Vagina (tissue), 2 donors: ENCODE results near the gene ZNF79. TPM values are rescaled to one million over a fixed set of nuclear protein-coding genes. Genes with fewer than 3 reads are reported as not detected.

Experiments used
- DNase-seq, 2 donors: peaks; one replicate each; pipeline ENCODE4 v3.0.0-alpha.2; 2017; ENCODE audit errors: extremely low spot score in 2 of 2
- H3K27ac ChIP-seq: fragments of 200-600 bp; sonication (generic); one replicate; pipeline ENCODE4 v1.5.1; 2019
- H3K27me3 ChIP-seq: fragments of 200-600 bp; sonication (generic); one replicate; pipeline ENCODE4 v1.5.1; 2019
- H3K36me3 ChIP-seq, 2 donors: fragments of 200-600 bp; sonication (generic); one replicate each; pipeline ENCODE4 v1.5.1; 2017 to 2019
- H3K4me1 ChIP-seq: fragments of 200-600 bp; sonication (generic); one replicate; pipeline ENCODE4 v1.5.1; 2019
- H3K4me3 ChIP-seq, 2 donors: fragments of 200-600 bp; sonication (generic); 1 replicate in 1 of 2; 2 replicates in 1 of 2; pipeline ENCODE4 v1.5.1; 2016 to 2019
- H3K9me3 ChIP-seq: fragments of 200-600 bp; sonication (generic); one replicate; pipeline ENCODE4 v1.5.1; 2019
- POLR2A ChIP-seq, 2 donors: fragments of 450-650 bp; IDR thresholded peaks; one replicate each; pipeline ENCODE4 v1.6.1; 2017; ENCODE audit warnings: antibody characterized with exemption in 2 of 2, mild to moderate bottlenecking in 2 of 2, moderate library complexity in 2 of 2
- POLR2AphosphoS5 ChIP-seq, 2 donors: sonication (generic); formaldehyde crosslinking; IDR thresholded peaks; one replicate each; pipeline ENCODE4 v1.9.0; 2017; ENCODE audit warnings: antibody characterized with exemption in 2 of 2, mild to moderate bottlenecking in 2 of 2, low read depth in 1 of 2; ENCODE audit not compliant: insufficient read depth in 1 of 2
- intact Hi-C: fragments of 100-400 bp; cut with DNase I; formaldehyde crosslinking; loops from one replicate; pipeline ENCODE4 v1.15.1; 2023
- total RNA-seq: library from RNA; depleted of rRNA; stranded (reverse); fragments of >200 nt; gene quantifications from one replicate; pipeline ENCODE4 v1.2.3, GENCODE V29; 2016
- TF ChIP-seq, protein P1 (sequence below), 3 experiments: fragments of 450-650 bp in 2 of 3; fragments of 200-600 bp in 1 of 3; sonication (generic) in 1 of 3; IDR thresholded peaks; one replicate each; pipeline ENCODE4 v1.5.1; 2017 to 2019; ENCODE audit warnings: antibody characterized with exemption in 3 of 3, mild to moderate bottlenecking in 2 of 3, moderate library complexity in 2 of 3

The ZNF79 gene
- total RNA-seq, 1 donor from 2014 or later, result 13.3 TPM

DNA sequence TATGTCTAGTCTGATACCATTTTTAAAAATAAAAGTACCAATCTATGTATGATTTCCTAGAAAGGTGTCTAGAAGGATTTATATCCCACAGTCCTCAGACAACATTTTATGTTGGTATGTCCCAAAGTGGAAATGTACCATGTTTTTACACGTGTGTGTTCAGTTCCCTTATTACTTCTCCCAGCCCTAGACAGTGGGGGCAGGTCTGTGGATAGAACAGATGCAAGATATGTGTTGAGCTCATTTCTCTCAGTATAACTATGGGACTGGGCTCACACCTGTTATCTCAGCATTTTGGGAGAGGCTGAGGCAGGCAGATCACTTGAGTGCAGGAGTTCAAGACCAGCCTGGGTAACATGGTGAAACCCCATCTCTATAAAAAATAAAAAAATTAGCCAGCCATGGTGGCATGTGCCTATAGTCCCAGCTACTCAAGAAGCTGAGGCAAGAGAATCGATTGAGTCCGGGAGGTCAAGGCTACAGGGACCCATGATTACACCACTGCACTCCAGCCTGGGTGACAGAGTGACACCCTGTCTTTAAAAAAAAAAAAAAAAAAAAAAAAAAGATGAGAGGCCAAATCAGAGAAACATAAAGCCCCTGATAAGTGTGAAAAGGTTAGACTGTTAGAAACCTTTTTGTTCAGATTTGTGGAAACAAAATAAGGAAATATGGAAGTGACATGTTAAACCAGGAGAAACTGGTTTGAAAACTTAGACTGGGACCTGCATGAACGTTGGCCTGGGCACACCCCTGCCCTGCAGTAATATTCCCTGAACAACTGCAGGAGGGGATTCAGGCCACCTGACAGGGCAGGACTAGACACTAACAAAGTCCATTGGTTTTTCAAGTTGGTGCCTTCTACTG, 34.6 kb upstream of the ZNF79 start:
- H3K4me3 ChIP-seq, result no peak overlapping the region
- peak overlapping the region; percentile 62 for H3K27ac ChIP-seq

DNA sequence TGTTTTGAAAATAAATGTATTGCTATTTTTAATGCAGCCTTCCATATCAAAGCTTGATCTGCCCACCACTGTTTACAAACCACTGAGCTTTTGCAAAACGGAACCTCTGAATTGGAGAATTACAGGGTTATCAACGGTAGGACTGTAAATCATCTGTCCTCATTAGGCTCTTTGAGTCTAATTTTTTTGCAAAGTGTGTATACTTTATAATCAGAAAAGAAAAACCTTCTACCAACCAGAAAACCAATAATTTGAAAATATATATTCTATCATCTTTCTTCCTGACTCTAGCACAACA, 34.0 kb upstream of the ZNF79 start:
- TF ChIP-seq POLR2AphosphoS5 (IDR thresholded peaks at IDR 0.05; ENCODE audit: insufficient read depth in 1 of 2, low read depth in 1 of 2) (no peak), POLR2A (IDR thresholded peaks at IDR 0.05) (no peak)
- TF ChIP-seq, protein P1, sequence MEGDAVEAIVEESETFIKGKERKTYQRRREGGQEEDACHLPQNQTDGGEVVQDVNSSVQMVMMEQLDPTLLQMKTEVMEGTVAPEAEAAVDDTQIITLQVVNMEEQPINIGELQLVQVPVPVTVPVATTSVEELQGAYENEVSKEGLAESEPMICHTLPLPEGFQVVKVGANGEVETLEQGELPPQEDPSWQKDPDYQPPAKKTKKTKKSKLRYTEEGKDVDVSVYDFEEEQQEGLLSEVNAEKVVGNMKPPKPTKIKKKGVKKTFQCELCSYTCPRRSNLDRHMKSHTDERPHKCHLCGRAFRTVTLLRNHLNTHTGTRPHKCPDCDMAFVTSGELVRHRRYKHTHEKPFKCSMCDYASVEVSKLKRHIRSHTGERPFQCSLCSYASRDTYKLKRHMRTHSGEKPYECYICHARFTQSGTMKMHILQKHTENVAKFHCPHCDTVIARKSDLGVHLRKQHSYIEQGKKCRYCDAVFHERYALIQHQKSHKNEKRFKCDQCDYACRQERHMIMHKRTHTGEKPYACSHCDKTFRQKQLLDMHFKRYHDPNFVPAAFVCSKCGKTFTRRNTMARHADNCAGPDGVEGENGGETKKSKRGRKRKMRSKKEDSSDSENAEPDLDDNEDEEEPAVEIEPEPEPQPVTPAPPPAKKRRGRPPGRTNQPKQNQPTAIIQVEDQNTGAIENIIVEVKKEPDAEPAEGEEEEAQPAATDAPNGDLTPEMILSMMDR (IDR thresholded peaks at IDR 0.05), result no peak
- no peaks in the 10 kb centered on the region for H3K9me3 ChIP-seq
- H3K4me1 ChIP-seq, result peaks cover 7% of the 10 kb centered on the region
- H3K4me3 ChIP-seq, result no peak overlapping the region
- no peaks in the 10 kb centered on the region for H3K36me3 ChIP-seq
- no peak overlapping the region for H3K27ac ChIP-seq
- H3K27me3 ChIP-seq, result no peaks in the 10 kb centered on the region
- intact Hi-C loops, result no loop called here
- DNase-seq, result no peak

More for the DNA sequence above, 34.6 kb upstream of the ZNF79 start:
- H3K9me3 ChIP-seq, result no peaks in the 10 kb centered on the region
- TF ChIP-seq, protein P1 (IDR thresholded peaks at IDR 0.05), result no peak
- TF ChIP-seq POLR2AphosphoS5 (IDR thresholded peaks at IDR 0.05; ENCODE audit: insufficient read depth in 1 of 2, low read depth in 1 of 2) (no peak), POLR2A (IDR thresholded peaks at IDR 0.05) (no peak)
- no peaks in the 10 kb centered on the region for H3K36me3 ChIP-seq
- intact Hi-C loops, result loop anchor here (10.0 kb wide), 1 partner anchor 75 kb away; no protein-coding TSS in a partner anchor
- peaks cover 7% of the 10 kb centered on the region for H3K4me1 ChIP-seq
- no peaks in the 10 kb centered on the region for H3K27me3 ChIP-seq
- DNase-seq, result no peak

DNA sequence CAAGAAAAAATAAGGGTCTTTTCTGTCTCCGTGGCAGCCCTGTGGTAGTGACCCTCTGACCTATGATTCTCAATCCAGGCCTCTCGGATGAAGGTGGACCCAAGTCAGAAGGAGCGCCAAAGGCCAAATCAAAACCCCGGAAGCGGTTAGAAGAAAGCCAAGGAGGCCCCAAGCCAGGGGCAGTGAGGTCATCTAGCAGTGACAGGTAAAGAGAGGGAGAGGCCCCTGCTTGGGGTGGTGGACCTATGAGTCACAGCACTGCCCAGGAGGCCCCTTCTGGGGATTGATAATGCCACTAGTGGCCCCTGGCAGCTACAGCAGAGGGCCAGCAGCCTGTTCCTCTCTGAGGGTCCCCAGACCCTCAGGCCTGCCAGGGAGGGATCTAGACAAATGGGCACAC, 33.6 kb upstream of the ZNF79 start:
- H3K27ac ChIP-seq, result no peak overlapping the region
- no peaks in the 10 kb centered on the region for H3K27me3 ChIP-seq
- H3K36me3 ChIP-seq, result no peaks in the 10 kb centered on the region
- no peaks in the 10 kb centered on the region for H3K9me3 ChIP-seq
- peaks cover 7% of the 10 kb centered on the region for H3K4me1 ChIP-seq
- TF ChIP-seq, protein P1 (IDR thresholded peaks at IDR 0.05), result no peak
- TF ChIP-seq POLR2AphosphoS5 (IDR thresholded peaks at IDR 0.05; ENCODE audit: insufficient read depth in 1 of 2, low read depth in 1 of 2) (no peak), POLR2A (IDR thresholded peaks at IDR 0.05) (no peak)
- no peak for DNase-seq
- H3K4me3 ChIP-seq, result no peak overlapping the region
- intact Hi-C loops, result no loop called here

DNA sequence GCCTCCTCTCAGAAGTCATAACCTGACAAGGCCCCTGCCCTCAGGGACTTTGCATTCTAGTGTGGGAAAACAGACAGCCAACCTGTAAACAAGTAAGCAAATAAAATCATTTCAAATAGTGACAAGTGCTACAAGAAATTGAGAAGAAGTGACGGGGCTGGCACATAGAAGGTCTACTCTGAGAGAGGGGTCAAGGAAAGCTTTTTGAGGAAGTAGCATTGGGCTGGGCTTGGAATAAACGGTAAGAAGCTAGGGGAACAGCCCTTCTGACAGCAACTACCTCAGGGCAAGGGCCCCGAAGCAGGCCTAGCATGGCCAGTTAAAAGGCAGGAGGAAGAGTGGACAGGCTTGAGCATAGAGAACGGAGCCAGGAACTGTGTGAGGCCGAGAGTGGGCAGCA, 32.0 kb upstream of the ZNF79 start:
- TF ChIP-seq POLR2A (IDR thresholded peaks at IDR 0.05) (no peak), POLR2AphosphoS5 (IDR thresholded peaks at IDR 0.05; ENCODE audit: insufficient read depth in 1 of 2, low read depth in 1 of 2) (no peak)
- TF ChIP-seq, protein P1 (IDR thresholded peaks at IDR 0.05), result no peak
- DNase-seq, result no peak
- Histone ChIP-seq H3K9me3 (no peaks in the 10 kb centered on the region), H3K27ac (no peak overlapping the region), H3K4me1 (peaks cover 14% of the 10 kb centered on the region), H3K4me3 (no peak overlapping the region), H3K36me3 (no peaks in the 10 kb centered on the region), H3K27me3 (no peaks in the 10 kb centered on the region)
- intact Hi-C loops, result no loop called here

DNA sequence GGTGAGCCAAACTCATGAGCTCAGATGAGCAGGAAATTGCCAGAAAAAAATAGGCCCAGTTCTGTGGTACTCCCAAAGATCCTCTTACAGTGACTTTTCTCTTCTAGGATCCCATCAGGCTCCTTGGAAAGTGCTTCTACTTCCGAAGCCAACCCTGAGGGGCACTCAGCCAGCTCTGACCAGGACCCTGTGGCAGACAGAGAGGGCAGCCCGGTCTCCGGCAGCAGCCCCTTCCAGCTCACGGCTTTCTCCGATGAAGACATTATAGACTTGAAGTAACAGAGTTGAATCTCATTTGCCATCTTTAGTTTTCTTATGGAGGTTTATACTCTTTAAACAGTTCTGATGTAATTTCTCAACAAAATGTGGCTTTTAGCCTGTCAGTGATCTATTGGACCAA, 31.2 kb upstream of the ZNF79 start:
- H3K27ac ChIP-seq, result no peak overlapping the region
- DNase-seq, result no peak
- no peaks in the 10 kb centered on the region for H3K9me3 ChIP-seq
- H3K4me1 ChIP-seq, result peaks cover 15% of the 10 kb centered on the region
- TF ChIP-seq POLR2A (IDR thresholded peaks at IDR 0.05), result no peak
- no peak for TF ChIP-seq POLR2AphosphoS5 (IDR thresholded peaks at IDR 0.05; ENCODE audit: insufficient read depth in 1 of 2, low read depth in 1 of 2)
- TF ChIP-seq, protein P1 (IDR thresholded peaks at IDR 0.05), result no peak
- no peak overlapping the region for H3K4me3 ChIP-seq
- no peaks in the 10 kb centered on the region for H3K27me3 ChIP-seq
- intact Hi-C loops, result no loop called here
- no peaks in the 10 kb centered on the region for H3K36me3 ChIP-seq
